GM15510 (cell line): Measurements from ENCODE around the gene FCRLB.

Experiments
- POLR2A ChIP-seq: IDR thresholded peaks from 3 replicates; pipeline ENCODE4 v1.6.1; 2011; ENCODE audit warnings: borderline replicate concordance; ENCODE audit not compliant: insufficient read length; ENCODE audit errors: extremely low read depth

FCRLB gene

GRCh38 chr1:161736335-161736969 is 15.1 kb downstream of the FCRLB start:
- no peak for TF ChIP-seq POLR2A

- no peak for TF ChIP-seq POLR2A
These were observed 16.3 kb downstream of the FCRLB start for GRCh38 chr1:161737625-161738024.

- peak; percentile 23 for TF ChIP-seq POLR2A
These were observed 17.4 kb downstream of the FCRLB start for GRCh38 chr1:161738627-161739287.

- no peak for TF ChIP-seq POLR2A
These were observed 18.7 kb downstream of the FCRLB start for GRCh38 chr1:161739865-161740566.

- TF ChIP-seq POLR2A: no peak
These were observed 19.6 kb downstream of the FCRLB start for GRCh38 chr1:161740921-161741320.

- no peak for TF ChIP-seq POLR2A
These were observed 21.9 kb downstream of the FCRLB start for GRCh38 chr1:161743231-161743630.

DNA sequence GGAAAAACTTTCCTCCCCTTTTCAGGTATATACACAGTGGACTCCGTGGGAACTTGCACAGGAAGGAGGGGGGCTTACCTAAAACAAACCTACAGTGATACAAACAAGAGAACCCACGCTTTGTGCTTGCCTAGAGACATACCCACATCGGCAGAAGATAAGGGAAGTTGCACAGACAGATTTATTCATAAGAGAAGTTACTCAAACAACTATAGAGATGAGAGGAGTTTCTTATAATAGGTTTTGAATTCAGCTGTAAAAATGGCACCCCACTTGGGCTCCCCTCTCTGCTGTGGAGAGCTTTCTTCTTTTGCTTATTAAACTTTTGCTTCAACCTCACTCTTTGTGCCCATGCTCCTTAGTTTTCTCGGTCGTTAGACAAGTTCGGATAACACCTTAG is 26.5 kb downstream of the FCRLB start:
- no peak for TF ChIP-seq POLR2A

- TF ChIP-seq POLR2A: peak; percentile 89
These were observed 28.4 kb downstream of the FCRLB start, which contains the start of gene DUSP12 for GRCh38 chr1:161749509-161750407. DUSP12 (plus strand) TSS chr1:161749786; CDS start chr1:161749802, 16 bp downstream.

DNA sequence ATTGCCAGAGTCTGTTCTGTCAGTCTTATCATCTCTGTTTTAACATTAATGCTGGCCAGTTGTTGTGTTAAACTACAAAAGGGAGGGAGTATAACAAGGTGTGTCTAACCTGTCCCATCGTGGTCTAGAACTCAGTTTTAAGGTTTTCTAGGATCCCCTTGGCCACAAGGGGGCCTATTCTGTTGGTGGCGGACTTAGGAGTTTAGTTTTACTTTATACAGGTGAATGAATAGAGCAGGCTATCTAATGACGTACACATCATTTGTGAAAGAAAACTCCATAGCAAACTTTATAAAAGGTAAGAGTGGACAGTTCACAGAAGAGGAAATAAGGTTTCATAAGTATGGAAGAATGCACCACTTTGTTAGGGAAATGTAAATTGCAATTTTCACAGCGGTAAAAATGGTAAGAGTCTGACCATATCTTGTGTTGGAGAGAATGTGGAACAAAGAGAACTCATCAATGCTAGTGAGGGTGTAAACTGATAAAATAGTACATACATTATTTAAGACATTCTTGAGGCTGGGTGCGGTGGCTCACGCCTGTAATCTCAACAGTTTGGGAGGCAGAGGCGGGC is 42.3 kb downstream of the FCRLB start:
- no peak for TF ChIP-seq POLR2A

- TF ChIP-seq POLR2A: peak; percentile 63
These were observed 45.0 kb downstream of the FCRLB start, which contains the start of gene ATF6 for GRCh38 chr1:161766102-161766981. ATF6 (plus strand) TSS chr1:161766320; CDS start chr1:161766361, 41 bp downstream.

DNA sequence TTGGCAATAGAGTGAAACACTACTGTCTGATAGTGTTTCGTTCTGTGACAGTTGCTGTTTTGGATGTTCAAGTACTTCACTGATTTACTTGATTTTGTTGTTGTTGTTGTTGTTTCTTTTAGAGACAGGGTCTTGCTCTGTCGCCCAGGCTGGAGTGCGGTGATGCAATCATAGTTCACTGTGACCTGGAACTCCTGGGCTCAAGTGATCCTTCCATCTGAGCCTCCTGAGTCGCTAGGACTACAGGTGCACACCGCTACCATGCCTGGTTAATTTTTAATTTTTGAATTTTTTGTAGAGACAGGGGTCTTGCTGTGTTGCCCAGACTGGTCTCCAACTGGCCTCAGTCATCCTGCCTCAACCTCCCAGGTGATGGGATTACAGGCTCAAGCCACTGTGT is 47.1 kb downstream of the FCRLB start:
- no peak for TF ChIP-seq POLR2A

GRCh38 chr1:161768986-161769672 is 47.8 kb downstream of the FCRLB start:
- TF ChIP-seq POLR2A: no peak

DNA sequence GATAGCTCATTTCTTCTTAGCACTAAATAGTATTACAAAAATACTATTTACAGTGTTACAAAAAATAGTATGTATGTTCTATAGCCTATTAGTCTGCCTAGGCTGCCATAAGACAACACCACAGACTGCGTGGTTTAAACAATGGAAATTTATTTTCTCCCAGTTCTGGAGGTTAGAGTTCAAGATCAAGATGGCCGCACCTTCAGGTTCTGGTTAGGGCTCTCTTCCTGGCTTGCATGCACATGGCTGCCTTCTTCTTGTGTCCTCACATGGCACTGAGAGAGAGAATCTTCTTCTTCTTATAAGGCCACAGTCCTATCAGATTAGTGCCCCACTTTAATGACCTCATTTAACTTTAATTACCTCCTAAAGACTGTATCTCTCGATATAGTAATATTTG is 48.9 kb downstream of the FCRLB start:
- no peak for TF ChIP-seq POLR2A
